Putamen (tissue), 1 donor: ENCODE measurements around the gene WIPF2.

Experiments used
- DNase-seq: peaks from one replicate; pipeline ENCODE4 v3.0.0-alpha.2; 2016; ENCODE audit warnings: low spot score

The WIPF2 gene

GRCh38 chr17:40315206-40315605 lies 96.1 kb downstream of the WIPF2 start:
- no peak for DNase-seq

GRCh38 chr17:40315678-40316570 lies 96.8 kb downstream of the WIPF2 start:
- DNase-seq: no peak

GRCh38 chr17:40316571-40317344 lies 97.7 kb downstream of the WIPF2 start:
- no peak for DNase-seq

- no peak for DNase-seq
These were observed 98.3 kb downstream of the WIPF2 start for GRCh38 chr17:40317345-40317873.

- DNase-seq: peak; percentile 94
These were observed 99.1 kb downstream of the WIPF2 start for GRCh38 chr17:40317880-40318829.

- no peak for DNase-seq
These were observed 99.8 kb downstream of the WIPF2 start for GRCh38 chr17:40318830-40319391.

- DNase-seq: no peak
These were observed 100.8 kb downstream of the WIPF2 start for GRCh38 chr17:40319651-40320540.

GRCh38 chr17:40320756-40321523 lies 101.8 kb downstream of the WIPF2 start:
- no peak for DNase-seq

GRCh38 chr17:40321524-40321929 lies 102.4 kb downstream of the WIPF2 start:
- no peak for DNase-seq

GRCh38 chr17:40321961-40322357 lies 102.9 kb downstream of the WIPF2 start:
- DNase-seq: no peak

- peak; percentile 57 for DNase-seq
These were observed 103.5 kb downstream of the WIPF2 start for GRCh38 chr17:40322358-40323315.

- DNase-seq: no peak
These were observed 104.6 kb downstream of the WIPF2 start for GRCh38 chr17:40323391-40324381.

GRCh38 chr17:40325156-40326013 lies 106.3 kb downstream of the WIPF2 start:
- DNase-seq: no peak

- no peak for DNase-seq
These were observed 107.1 kb downstream of the WIPF2 start for GRCh38 chr17:40326014-40326831.

GRCh38 chr17:40326832-40327199 lies 107.7 kb downstream of the WIPF2 start:
- DNase-seq: no peak
